ENCODE results near the gene RHOT1.
"Not testable (repeated sequence)": the region's sequence is repeated elsewhere in the genome, so short reads cannot be mapped to it uniquely, and the experiment has no call there.

Gene RHOT1

GRCh38 chr17:32125848-32126153 lies 16.5 kb upstream of the RHOT1 start:
- no peak for DNase-seq (ENCODE audit: low read depth)
- no peak for TF ChIP-seq CTCF (conservative IDR thresholded peaks at IDR 0.05; ENCODE audit: low read length)
- H3K4me3 ChIP-seq (ENCODE audit: low read length), result no peak overlapping the region

- TF ChIP-seq CTCF (conservative IDR thresholded peaks at IDR 0.05; ENCODE audit: low read length), result no peak
- no peak overlapping the region for H3K4me3 ChIP-seq (ENCODE audit: low read length)
- no peak for DNase-seq (ENCODE audit: low read depth)
Measured at GRCh38 chr17:32126325-32126724, 16.0 kb upstream of the RHOT1 start.

- no peak for DNase-seq (ENCODE audit: low read depth)
- H3K4me3 ChIP-seq (ENCODE audit: low read length), result peak overlapping the region; percentile 66; the same call in 1 of the 2 replicates
- TF ChIP-seq CTCF (conservative IDR thresholded peaks at IDR 0.05; ENCODE audit: low read length), result no peak
Measured at GRCh38 chr17:32126746-32127145, 15.6 kb upstream of the RHOT1 start.

GRCh38 chr17:32127158-32127897 lies 15.0 kb upstream of the RHOT1 start:
- peak; percentile 71 for DNase-seq (ENCODE audit: low read depth)
- TF ChIP-seq CTCF (conservative IDR thresholded peaks at IDR 0.05; ENCODE audit: low read length), result no peak
- H3K4me3 ChIP-seq (ENCODE audit: low read length), result peak overlapping the region; percentile 66

- H3K4me3 ChIP-seq (ENCODE audit: low read length), result peak overlapping the region; percentile 66
- not testable (repeated sequence) for DNase-seq (ENCODE audit: low read depth)
Measured at GRCh38 chr17:32128470-32128869, 13.8 kb upstream of the RHOT1 start.

GRCh38 chr17:32135497-32136117 lies 6.7 kb upstream of the RHOT1 start:
- not testable (repeated sequence) for DNase-seq (ENCODE audit: low read depth); H3K4me3 ChIP-seq (ENCODE audit: low read length)
- TF ChIP-seq CTCF (conservative IDR thresholded peaks at IDR 0.05; ENCODE audit: low read length), result peak; percentile 21; the same call in 1 of the 2 replicates

- no peak overlapping the region for H3K4me3 ChIP-seq (ENCODE audit: low read length)
- no peak for DNase-seq (ENCODE audit: low read depth)
- TF ChIP-seq CTCF (conservative IDR thresholded peaks at IDR 0.05; ENCODE audit: low read length), result no peak
Measured at GRCh38 chr17:32136856-32137255, 5.4 kb upstream of the RHOT1 start.
